ENCODE data around the gene VDAC1.

VDAC1 gene

DNA sequence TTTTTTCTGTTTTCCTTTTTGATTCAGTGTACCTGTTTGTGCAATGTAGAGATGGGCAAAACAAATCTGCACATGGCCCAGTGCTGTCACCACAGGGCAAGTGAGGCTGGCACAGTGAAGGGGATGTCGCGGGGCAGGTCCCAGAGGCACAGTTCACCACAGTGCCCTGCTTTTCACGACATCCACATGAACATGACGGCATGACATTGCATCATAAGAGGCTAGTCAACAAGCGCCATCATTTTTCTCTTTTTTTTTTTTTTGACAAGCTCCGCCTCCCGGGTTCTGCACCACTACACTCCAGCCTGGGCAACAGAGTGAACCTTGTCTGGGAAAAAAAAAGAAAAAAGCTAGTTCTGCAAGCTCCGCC lies 42.9 kb upstream of the VDAC1 start:
- TF ChIP-seq, protein P1, sequence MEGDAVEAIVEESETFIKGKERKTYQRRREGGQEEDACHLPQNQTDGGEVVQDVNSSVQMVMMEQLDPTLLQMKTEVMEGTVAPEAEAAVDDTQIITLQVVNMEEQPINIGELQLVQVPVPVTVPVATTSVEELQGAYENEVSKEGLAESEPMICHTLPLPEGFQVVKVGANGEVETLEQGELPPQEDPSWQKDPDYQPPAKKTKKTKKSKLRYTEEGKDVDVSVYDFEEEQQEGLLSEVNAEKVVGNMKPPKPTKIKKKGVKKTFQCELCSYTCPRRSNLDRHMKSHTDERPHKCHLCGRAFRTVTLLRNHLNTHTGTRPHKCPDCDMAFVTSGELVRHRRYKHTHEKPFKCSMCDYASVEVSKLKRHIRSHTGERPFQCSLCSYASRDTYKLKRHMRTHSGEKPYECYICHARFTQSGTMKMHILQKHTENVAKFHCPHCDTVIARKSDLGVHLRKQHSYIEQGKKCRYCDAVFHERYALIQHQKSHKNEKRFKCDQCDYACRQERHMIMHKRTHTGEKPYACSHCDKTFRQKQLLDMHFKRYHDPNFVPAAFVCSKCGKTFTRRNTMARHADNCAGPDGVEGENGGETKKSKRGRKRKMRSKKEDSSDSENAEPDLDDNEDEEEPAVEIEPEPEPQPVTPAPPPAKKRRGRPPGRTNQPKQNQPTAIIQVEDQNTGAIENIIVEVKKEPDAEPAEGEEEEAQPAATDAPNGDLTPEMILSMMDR (IDR thresholded peaks at IDR 0.05; ENCODE audit: unreplicated experiment in 3 of 3) = no peak
- Mint-ChIP-seq H3K27ac (no peak overlapping the region), H3K9me3 (no peaks in the 10 kb centered on the region), H3K36me3 (ENCODE audit: low read depth) (no peaks in the 10 kb centered on the region), H3K4me3 (no peak overlapping the region), H3K4me1 (no peaks in the 10 kb centered on the region), H3K27me3 (ENCODE audit: low read depth) (peaks cover 10% of the 10 kb centered on the region)

- H3K27ac Mint-ChIP-seq = no peak overlapping the region
- no peaks in the 10 kb centered on the region for H3K4me1 Mint-ChIP-seq
- H3K36me3 Mint-ChIP-seq (ENCODE audit: low read depth) = no peaks in the 10 kb centered on the region
- TF ChIP-seq, protein P1 (IDR thresholded peaks at IDR 0.05; ENCODE audit: unreplicated experiment in 3 of 3) = no peak
- H3K9me3 Mint-ChIP-seq = no peaks in the 10 kb centered on the region
- H3K4me3 Mint-ChIP-seq = no peak overlapping the region
- H3K27me3 Mint-ChIP-seq (ENCODE audit: low read depth) = peaks cover 10% of the 10 kb centered on the region
These were observed 42.3 kb upstream of the VDAC1 start for GRCh38 chr5:134046801-134047686.

- no peaks in the 10 kb centered on the region for H3K4me1 Mint-ChIP-seq
- TF ChIP-seq, protein P1 (IDR thresholded peaks at IDR 0.05; ENCODE audit: unreplicated experiment in 3 of 3) = no peak
- peaks cover 10% of the 10 kb centered on the region for H3K27me3 Mint-ChIP-seq (ENCODE audit: low read depth)
- no peak overlapping the region for H3K4me3 Mint-ChIP-seq
- H3K9me3 Mint-ChIP-seq = no peaks in the 10 kb centered on the region
- H3K36me3 Mint-ChIP-seq (ENCODE audit: low read depth) = no peaks in the 10 kb centered on the region
- no peak overlapping the region for H3K27ac Mint-ChIP-seq
These were observed 41.6 kb upstream of the VDAC1 start for GRCh38 chr5:134046330-134046729.

DNA sequence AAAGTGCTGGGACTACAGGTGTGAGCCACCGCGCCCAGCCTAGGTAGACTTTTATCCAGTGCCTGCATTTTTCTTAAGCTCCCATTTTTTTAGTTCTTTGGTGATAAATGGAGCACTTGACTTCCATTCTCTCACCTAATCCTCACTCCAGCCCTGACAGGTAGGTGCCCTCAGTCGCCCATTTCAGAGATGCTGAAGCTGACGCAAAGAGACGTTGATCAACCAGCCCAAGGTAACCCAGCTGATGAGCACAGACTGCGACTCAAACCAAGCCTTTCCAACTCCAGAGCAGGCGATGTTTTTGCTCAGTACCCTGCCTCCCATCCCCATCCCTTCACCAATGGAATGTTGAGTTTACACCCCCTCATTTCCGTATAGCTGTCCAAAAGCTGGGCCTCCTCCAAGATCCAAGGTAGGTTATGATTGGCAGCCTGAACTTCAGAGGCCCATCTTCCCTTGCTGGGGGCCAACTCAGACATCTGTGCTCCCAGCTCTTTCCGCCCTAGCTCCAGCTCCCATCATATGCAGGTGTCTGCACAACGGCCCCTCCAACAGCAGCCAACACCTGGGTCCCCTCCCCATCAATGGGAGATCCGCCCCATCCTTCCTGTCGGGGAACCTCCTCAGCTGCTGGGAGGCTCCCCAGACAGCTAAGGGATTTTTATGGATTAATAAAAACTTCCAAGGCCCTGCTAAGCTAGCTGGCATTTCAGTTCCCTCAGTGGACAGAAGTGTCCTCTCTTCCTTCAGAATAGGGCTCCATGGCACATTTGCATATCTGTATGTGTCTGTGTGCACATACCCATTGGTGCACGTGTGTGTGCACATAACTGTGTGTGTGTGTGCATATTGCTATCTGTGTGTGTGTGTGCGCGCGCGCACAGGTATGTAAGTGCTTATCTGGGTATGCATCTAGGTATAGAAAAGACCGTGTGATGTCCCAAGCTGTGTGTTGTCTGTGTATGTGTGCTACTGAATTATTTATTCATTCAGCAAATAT lies 39.3 kb upstream of the VDAC1 start:
- Mint-ChIP-seq H3K27ac (no peak overlapping the region), H3K27me3 (ENCODE audit: low read depth) (peaks cover 6% of the 10 kb centered on the region), H3K4me1 (no peaks in the 10 kb centered on the region), H3K9me3 (no peaks in the 10 kb centered on the region), H3K36me3 (ENCODE audit: low read depth) (no peaks in the 10 kb centered on the region), H3K4me3 (no peak overlapping the region)
- TF ChIP-seq, protein P1 (IDR thresholded peaks at IDR 0.05; ENCODE audit: unreplicated experiment in 3 of 3) = no peak

DNA sequence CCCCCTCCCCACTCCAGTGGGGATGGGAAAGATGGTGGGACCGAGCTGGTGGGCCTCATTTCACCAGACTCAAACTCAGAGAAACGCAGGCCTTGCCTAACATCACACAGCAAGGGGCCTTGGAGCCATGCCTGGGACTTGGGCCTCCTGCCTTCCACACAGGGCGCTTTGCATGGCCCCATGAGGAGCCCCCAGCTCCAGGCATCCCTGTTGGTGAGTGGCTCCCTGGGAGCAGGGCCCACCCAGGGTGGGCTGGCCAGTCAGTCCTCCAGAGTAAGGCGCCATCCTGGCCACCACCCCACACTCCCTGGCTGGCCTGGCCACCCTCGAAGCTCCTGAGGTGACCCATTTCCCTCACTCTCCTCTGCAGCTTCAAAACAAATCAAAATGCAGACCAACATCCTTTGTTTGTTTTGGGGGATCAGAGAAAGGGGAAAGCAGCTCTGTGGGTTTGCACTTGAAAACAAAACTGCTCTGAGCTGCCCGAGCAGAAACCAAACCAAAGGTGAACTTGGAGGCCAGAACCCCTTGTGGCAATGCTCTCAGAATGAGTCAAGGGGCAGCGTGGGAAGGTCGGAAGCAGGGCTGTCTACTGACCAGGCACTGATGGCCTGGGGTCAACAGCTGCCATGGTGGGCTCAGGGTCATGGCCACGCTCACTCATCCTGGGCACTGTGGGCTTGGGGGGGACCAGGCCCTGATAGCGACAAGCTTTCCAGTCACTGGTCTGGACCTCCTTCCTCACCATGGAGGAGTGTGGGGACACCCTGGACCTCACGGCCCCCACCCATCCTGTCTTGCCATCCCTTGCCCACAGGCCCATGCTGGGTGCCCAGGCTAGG lies 37.0 kb upstream of the VDAC1 start:
- H3K4me1 Mint-ChIP-seq = no peaks in the 10 kb centered on the region

More for the DNA sequence above, 37.0 kb upstream of the VDAC1 start:
- no peaks in the 10 kb centered on the region for H3K9me3 Mint-ChIP-seq
- TF ChIP-seq, protein P1 (IDR thresholded peaks at IDR 0.05; ENCODE audit: unreplicated experiment in 3 of 3) = no peak
- peaks cover 3% of the 10 kb centered on the region for H3K27me3 Mint-ChIP-seq (ENCODE audit: low read depth)
- no peak overlapping the region for H3K4me3 Mint-ChIP-seq
- no peaks in the 10 kb centered on the region for H3K36me3 Mint-ChIP-seq (ENCODE audit: low read depth)
- no peak overlapping the region for H3K27ac Mint-ChIP-seq
